Vagina (tissue), 2 donors: Measurements from ENCODE around the gene CUBN.

ENCODE experiments used
- POLR2A ChIP-seq, 2 donors: fragments of 450-650 bp; IDR thresholded peaks; one replicate each; pipeline ENCODE4 v1.6.1; 2017; ENCODE audit warnings: antibody characterized with exemption in 2 of 2, mild to moderate bottlenecking in 2 of 2, moderate library complexity in 2 of 2
- TF ChIP-seq, protein P1 (sequence below), 3 experiments: fragments of 450-650 bp in 2 of 3; fragments of 200-600 bp in 1 of 3; sonication (generic) in 1 of 3; IDR thresholded peaks; one replicate each; pipeline ENCODE4 v1.5.1; 2017 to 2019; ENCODE audit warnings: antibody characterized with exemption in 3 of 3, mild to moderate bottlenecking in 2 of 3, moderate library complexity in 2 of 3

DNA sequence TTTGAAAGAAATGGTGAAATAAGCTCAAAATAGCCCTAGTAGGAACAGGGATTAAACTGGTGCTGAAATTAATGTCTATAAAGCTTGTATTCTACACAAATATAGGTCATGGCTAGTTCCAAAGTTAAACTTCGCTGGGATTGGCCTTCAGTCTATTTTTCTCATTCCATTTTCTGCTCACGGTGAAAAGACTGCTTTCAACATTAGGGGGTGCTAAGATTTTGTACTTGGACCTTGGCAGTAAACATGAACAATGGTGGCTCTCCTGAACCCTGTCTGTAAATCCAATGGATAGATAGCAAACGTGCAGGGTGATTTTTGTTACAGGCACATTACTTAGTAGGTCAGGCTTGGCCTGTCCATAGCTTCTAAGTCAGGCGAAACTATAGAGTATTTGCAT, 276.4 kb downstream of the CUBN start:
- TF ChIP-seq, protein P1, sequence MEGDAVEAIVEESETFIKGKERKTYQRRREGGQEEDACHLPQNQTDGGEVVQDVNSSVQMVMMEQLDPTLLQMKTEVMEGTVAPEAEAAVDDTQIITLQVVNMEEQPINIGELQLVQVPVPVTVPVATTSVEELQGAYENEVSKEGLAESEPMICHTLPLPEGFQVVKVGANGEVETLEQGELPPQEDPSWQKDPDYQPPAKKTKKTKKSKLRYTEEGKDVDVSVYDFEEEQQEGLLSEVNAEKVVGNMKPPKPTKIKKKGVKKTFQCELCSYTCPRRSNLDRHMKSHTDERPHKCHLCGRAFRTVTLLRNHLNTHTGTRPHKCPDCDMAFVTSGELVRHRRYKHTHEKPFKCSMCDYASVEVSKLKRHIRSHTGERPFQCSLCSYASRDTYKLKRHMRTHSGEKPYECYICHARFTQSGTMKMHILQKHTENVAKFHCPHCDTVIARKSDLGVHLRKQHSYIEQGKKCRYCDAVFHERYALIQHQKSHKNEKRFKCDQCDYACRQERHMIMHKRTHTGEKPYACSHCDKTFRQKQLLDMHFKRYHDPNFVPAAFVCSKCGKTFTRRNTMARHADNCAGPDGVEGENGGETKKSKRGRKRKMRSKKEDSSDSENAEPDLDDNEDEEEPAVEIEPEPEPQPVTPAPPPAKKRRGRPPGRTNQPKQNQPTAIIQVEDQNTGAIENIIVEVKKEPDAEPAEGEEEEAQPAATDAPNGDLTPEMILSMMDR (IDR thresholded peaks at IDR 0.05): no peak
- no peak for TF ChIP-seq POLR2A (IDR thresholded peaks at IDR 0.05)
